ENCODE results near the gene OR4D6. TPM values are rescaled to one million over a fixed set of nuclear protein-coding genes. Genes with fewer than 3 reads are reported as not detected.

The OR4D6 gene
- total RNA-seq, 1 donor from 2014 or later: not detected

- Histone ChIP-seq H3K9me3 (ENCODE audit: insufficient read depth, low read depth, low read length) (no peaks in the 10 kb centered on the region), H2AFZ (ENCODE audit: low read depth, low read length) (no peak overlapping the region), H3K36me3 (ENCODE audit: insufficient read depth, low read length) (no peaks in the 10 kb centered on the region), H3K27me3 (ENCODE audit: insufficient read depth, low read length) (no peaks in the 10 kb centered on the region), H4K20me1 (ENCODE audit: insufficient read depth, low read length) (no peaks in the 10 kb centered on the region), H3K4me2 (ENCODE audit: low read length) (no peak overlapping the region), H3K27ac (ENCODE audit: low read depth, low read length) (no peak overlapping the region), H3K9ac (ENCODE audit: low read length) (no peak overlapping the region), H3K79me2 (ENCODE audit: insufficient read depth, low read length) (no peaks in the 10 kb centered on the region), H3K4me1 (ENCODE audit: insufficient read depth, low read length) (no peaks in the 10 kb centered on the region), H3K4me3 (ENCODE audit: insufficient read depth, low read depth, low read length) (no peak overlapping the region)
- H3K4me1 Mint-ChIP-seq (ENCODE audit: low read depth, unreplicated experiment): no peaks in the 10 kb centered on the region
- H3K36me3 Mint-ChIP-seq (ENCODE audit: low read depth, unreplicated experiment): no peaks in the 10 kb centered on the region
- no peak overlapping the region for H3K27ac Mint-ChIP-seq (ENCODE audit: unreplicated experiment)
- FAIRE-seq (no peak), DNase-seq (ENCODE audit: low read depth) (no peak)
- H3K4me3 Mint-ChIP-seq (ENCODE audit: unreplicated experiment): no peak overlapping the region
- no peak for TF ChIP-seq EZH2 (IDR thresholded peaks at IDR 0.05; ENCODE audit: insufficient read depth, low read length)
- no peak for TF ChIP-seq CTCF (IDR thresholded peaks at IDR 0.05; ENCODE audit: insufficient read depth, low read depth, low read length)
- H3K27me3 Mint-ChIP-seq (ENCODE audit: low read depth, unreplicated experiment): no peaks in the 10 kb centered on the region
- no peaks in the 10 kb centered on the region for H3K9me3 Mint-ChIP-seq (ENCODE audit: unreplicated experiment)
Observed at GRCh38 chr11:59501931-59502330, 45.2 kb downstream of the OR4D6 start.

GRCh38 chr11:59503276-59503675 lies 46.5 kb downstream of the OR4D6 start, which contains the start of gene OR4D11:
TSS of gene OR4D11 (plus strand) at chr11:59503576. CDS start at chr11:59503576, 0 bp downstream.
- no peak for TF ChIP-seq CTCF (IDR thresholded peaks at IDR 0.05; ENCODE audit: insufficient read depth, low read depth, low read length)
- no peak for TF ChIP-seq EZH2 (IDR thresholded peaks at IDR 0.05; ENCODE audit: insufficient read depth, low read length)
- H3K9me3 Mint-ChIP-seq (ENCODE audit: unreplicated experiment): no peaks in the 10 kb centered on the region
- Histone ChIP-seq H3K36me3 (ENCODE audit: insufficient read depth, low read length) (no peaks in the 10 kb centered on the region), H3K27ac (ENCODE audit: low read depth, low read length) (no peak within 1 kb of the TSS), H3K4me1 (ENCODE audit: insufficient read depth, low read length) (no peaks in the 10 kb centered on the region), H4K20me1 (ENCODE audit: insufficient read depth, low read length) (no peaks in the 10 kb centered on the region), H3K27me3 (ENCODE audit: insufficient read depth, low read length) (no peaks in the 10 kb centered on the region), H3K4me2 (ENCODE audit: low read length) (no peak within 1 kb of the TSS), H3K4me3 (ENCODE audit: insufficient read depth, low read depth, low read length) (no peak within 1 kb of the TSS), H3K79me2 (ENCODE audit: insufficient read depth, low read length) (no peaks in the 10 kb centered on the region), H2AFZ (ENCODE audit: low read depth, low read length) (no peak within 1 kb of the TSS), H3K9me3 (ENCODE audit: insufficient read depth, low read depth, low read length) (no peaks in the 10 kb centered on the region), H3K9ac (ENCODE audit: low read length) (no peak within 1 kb of the TSS)
- no peaks in the 10 kb centered on the region for H3K36me3 Mint-ChIP-seq (ENCODE audit: low read depth, unreplicated experiment)
- FAIRE-seq (no peak), DNase-seq (ENCODE audit: low read depth) (no peak)
- H3K4me1 Mint-ChIP-seq (ENCODE audit: low read depth, unreplicated experiment): no peaks in the 10 kb centered on the region
- H3K4me3 Mint-ChIP-seq (ENCODE audit: unreplicated experiment): no peak within 1 kb of the TSS
- H3K27me3 Mint-ChIP-seq (ENCODE audit: low read depth, unreplicated experiment): no peaks in the 10 kb centered on the region
- no peak within 1 kb of the TSS for H3K27ac Mint-ChIP-seq (ENCODE audit: unreplicated experiment)

Other genes starting within 250 kb of the OR4D6 start
- gene MPEG1, start 244.0 kb upstream of the OR4D6 start, total RNA-seq: not detected in 2 replicates
- gene OR5AN1, start 98.1 kb upstream of the OR4D6 start, total RNA-seq: not detected in 2 replicates
- gene OR5A2, start 30.5 kb upstream of the OR4D6 start, total RNA-seq: not detected in 2 replicates
- not detected in 2 replicates for gene OR5A1, start 20.5 kb upstream of the OR4D6 start, total RNA-seq
- not detected in 2 replicates for gene OR4D10, start 16.4 kb downstream of the OR4D6 start, total RNA-seq
- gene OR4D11, start 46.6 kb downstream of the OR4D6 start, total RNA-seq: not detected in 2 replicates
- gene OR4D9, start 54.6 kb downstream of the OR4D6 start, total RNA-seq: not detected in 2 replicates
- gene OSBP, start 158.8 kb downstream of the OR4D6 start, total RNA-seq: 48.6 and 52.0 TPM in 2 replicates
- gene PATL1, start 212.1 kb downstream of the OR4D6 start, total RNA-seq: 37.3 and 38.1 TPM in 2 replicates